Measurements from ENCODE around the gene PPP6R2. TPM values are rescaled to one million over a fixed set of nuclear protein-coding genes. Genes with fewer than 3 reads are reported as not detected.
"Not testable (repeated sequence)": the region's sequence is repeated elsewhere in the genome, so short reads cannot be mapped to it uniquely, and the experiment has no call there.

Gene PPP6R2
- total RNA-seq, 3 donors from 2014 or later (not counting 1 experiment from before 2014, with no cell fraction given), result 76.0 to 103 (median 78.1) TPM

- H3K9me3 ChIP-seq (ENCODE audit: control insufficient read depth, insufficient read depth, low read length), result no peaks in the 10 kb centered on the region
- Mint-ChIP-seq H3K27me3 (ENCODE audit: low read depth in 2 of 2) (no peaks in the 10 kb centered on the region), H3K36me3 (no peaks in the 10 kb centered on the region), H3K4me1 (peaks cover 0 to 2% of the 10 kb centered on the region in 2 donors), H3K27ac (no peak overlapping the region), H3K9me3 (no peaks in the 10 kb centered on the region), H3K4me3 (no peak overlapping the region)
- intact Hi-C loops (cut with micrococcal nuclease), result no loop called here
- DNase-seq, result no peak
- 88% methylated on average over 10 of the region's 10 CpGs for WGBS (ENCODE audit: insufficient coverage)
- no peak overlapping the region for H3K4me3 ChIP-seq (ENCODE audit: low read length)
- H3K36me3 ChIP-seq (ENCODE audit: control insufficient read depth, insufficient read depth, low read length), result no peaks in the 10 kb centered on the region
- TF ChIP-seq CTCF (IDR thresholded peaks at IDR 0.05), result no peak
- no peaks in the 10 kb centered on the region for H3K4me1 ChIP-seq (ENCODE audit: control insufficient read depth, insufficient read depth, low read length)
- no peak overlapping the region for H3K27ac ChIP-seq (ENCODE audit: low read length)
- H3K27me3 ChIP-seq (ENCODE audit: control insufficient read depth, insufficient read depth, low read length), result no peaks in the 10 kb centered on the region
- ATAC-seq, result no peak
Measured at GRCh38 chr22:50320671-50321325, 22.3 kb upstream of the PPP6R2 start.

GRCh38 chr22:50322382-50323104 is 20.6 kb upstream of the PPP6R2 start:
- ATAC-seq; H3K4me3 ChIP-seq (ENCODE audit: low read length); H3K27me3 ChIP-seq (ENCODE audit: control insufficient read depth, insufficient read depth, low read length); H3K27ac Mint-ChIP-seq; intact Hi-C loops (cut with micrococcal nuclease); H3K27ac ChIP-seq (ENCODE audit: low read length); H3K4me3 Mint-ChIP-seq; DNase-seq; H3K27me3 Mint-ChIP-seq (ENCODE audit: low read depth in 2 of 2); H3K36me3 ChIP-seq (ENCODE audit: control insufficient read depth, insufficient read depth, low read length); H3K9me3 ChIP-seq (ENCODE audit: control insufficient read depth, insufficient read depth, low read length); H3K36me3 Mint-ChIP-seq; H3K9me3 Mint-ChIP-seq: not testable (repeated sequence)
- WGBS (ENCODE audit: insufficient coverage), result 92% methylated on average over 7 of the region's 10 CpGs
- H3K4me1 ChIP-seq (ENCODE audit: control insufficient read depth, insufficient read depth, low read length), result peaks cover 11% of the 10 kb centered on the region
- peaks cover 0 to 10% of the 10 kb centered on the region in 2 donors for H3K4me1 Mint-ChIP-seq

GRCh38 chr22:50323900-50324299 is 19.2 kb upstream of the PPP6R2 start:
- TF ChIP-seq CTCF (IDR thresholded peaks at IDR 0.05), result no peak
- ATAC-seq (no peak), DNase-seq (no peak)
- no peak overlapping the region for H3K4me3 ChIP-seq (ENCODE audit: low read length)
- H3K27me3 ChIP-seq (ENCODE audit: control insufficient read depth, insufficient read depth, low read length), result no peaks in the 10 kb centered on the region
- H3K9me3 ChIP-seq (ENCODE audit: control insufficient read depth, insufficient read depth, low read length), result no peaks in the 10 kb centered on the region
- Mint-ChIP-seq H3K27me3 (ENCODE audit: low read depth in 2 of 2) (no peaks in the 10 kb centered on the region), H3K4me3 (no peak overlapping the region), H3K27ac (no peak overlapping the region), H3K36me3 (no peaks in the 10 kb centered on the region), H3K9me3 (no peaks in the 10 kb centered on the region), H3K4me1 (peaks cover 0 to 13% of the 10 kb centered on the region in 2 donors)
- no peak overlapping the region for H3K27ac ChIP-seq (ENCODE audit: low read length)
- 100% methylated on average over 5 of the region's 5 CpGs for WGBS (ENCODE audit: insufficient coverage)
- H3K36me3 ChIP-seq (ENCODE audit: control insufficient read depth, insufficient read depth, low read length), result no peaks in the 10 kb centered on the region
- H3K4me1 ChIP-seq (ENCODE audit: control insufficient read depth, insufficient read depth, low read length), result peaks cover 17% of the 10 kb centered on the region
- intact Hi-C loops (cut with micrococcal nuclease), result no loop called here

GRCh38 chr22:50325444-50326224 is 17.5 kb upstream of the PPP6R2 start:
- Mint-ChIP-seq H3K9me3 (no peaks in the 10 kb centered on the region), H3K27ac (peak overlapping the region; percentile 18 to 31), H3K36me3 (no peaks in the 10 kb centered on the region), H3K27me3 (ENCODE audit: low read depth in 2 of 2) (no peaks in the 10 kb centered on the region), H3K4me1 (peaks cover 0 to 13% of the 10 kb centered on the region in 2 donors), H3K4me3 (peak overlapping the region; percentile 86)
- intact Hi-C loops (cut with micrococcal nuclease), result loop anchor here (2.0 to 5.0 kb wide), 2 partner anchors 17 to 73 kb away; partner anchors contain the start of genes HDAC10 and PPP6R2
- ATAC-seq (no peak), DNase-seq (no peak)
- H3K9me3 ChIP-seq (ENCODE audit: control insufficient read depth, insufficient read depth, low read length), result no peaks in the 10 kb centered on the region
- H3K4me1 ChIP-seq (ENCODE audit: control insufficient read depth, insufficient read depth, low read length), result peaks cover 17% of the 10 kb centered on the region
- no peak overlapping the region for H3K27ac ChIP-seq (ENCODE audit: low read length)
- 92% methylated on average over 18 of the region's 19 CpGs for WGBS (ENCODE audit: insufficient coverage)
- H3K27me3 ChIP-seq (ENCODE audit: control insufficient read depth, insufficient read depth, low read length), result no peaks in the 10 kb centered on the region
- no peaks in the 10 kb centered on the region for H3K36me3 ChIP-seq (ENCODE audit: control insufficient read depth, insufficient read depth, low read length)
- H3K4me3 ChIP-seq (ENCODE audit: low read length), result no peak overlapping the region
- TF ChIP-seq CTCF (IDR thresholded peaks at IDR 0.05), result no peak

All from natural killer cell (primary cell).